KG1 (cell line): Measurements from ENCODE around the gene NLGN1.
"Not testable (repeated sequence)": the region's sequence is repeated elsewhere in the genome, so short reads cannot be mapped to it uniquely, and the experiment has no call there.

Source experiments
- DNase-seq: peaks from one replicate; lab custom pipeline; 2025; lab: John Stamatoyannopoulos, UW

NLGN1 gene

DNA sequence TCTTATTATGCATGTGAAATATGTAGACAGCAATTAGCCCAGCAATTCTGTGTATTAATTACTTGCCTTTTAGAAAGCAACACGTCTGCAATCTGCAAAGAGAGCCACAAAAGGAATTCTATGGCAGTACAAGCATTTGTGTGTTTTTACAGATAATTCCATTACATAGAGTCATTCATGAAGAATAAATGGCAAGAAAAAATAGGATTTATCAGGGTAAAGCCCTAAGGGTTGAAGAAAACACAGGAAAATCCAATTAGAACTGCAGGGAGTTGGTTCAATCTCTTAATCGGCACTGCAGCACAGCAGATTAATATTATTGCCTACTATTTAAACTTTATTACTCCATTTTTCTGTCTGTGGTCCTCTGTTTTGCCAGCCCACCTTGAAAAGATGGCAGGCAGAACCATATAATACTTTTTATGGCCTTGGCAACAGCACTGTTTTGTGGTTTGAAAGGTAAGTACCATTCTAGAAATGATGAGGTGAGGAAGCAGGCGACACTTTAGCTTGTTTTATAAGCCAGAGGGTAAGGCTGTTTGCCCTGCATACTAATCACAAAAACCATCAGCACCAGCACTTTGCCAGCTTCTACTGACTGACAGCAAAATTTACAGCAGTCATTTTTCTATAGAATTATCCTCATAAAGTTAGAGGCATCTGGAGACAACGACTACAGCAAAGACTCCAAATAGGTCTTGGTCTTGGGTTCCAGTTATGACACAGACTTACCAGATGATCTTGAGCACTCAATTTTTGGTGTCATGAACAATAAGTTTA is 823.4 kb downstream of the NLGN1 start:
- DNase-seq: no peak

- no peak for DNase-seq
Observed at GRCh38 chr3:174223042-174223441, 825.5 kb downstream of the NLGN1 start.

- DNase-seq: no peak
Observed at GRCh38 chr3:174223626-174224025, 826.1 kb downstream of the NLGN1 start.

DNA sequence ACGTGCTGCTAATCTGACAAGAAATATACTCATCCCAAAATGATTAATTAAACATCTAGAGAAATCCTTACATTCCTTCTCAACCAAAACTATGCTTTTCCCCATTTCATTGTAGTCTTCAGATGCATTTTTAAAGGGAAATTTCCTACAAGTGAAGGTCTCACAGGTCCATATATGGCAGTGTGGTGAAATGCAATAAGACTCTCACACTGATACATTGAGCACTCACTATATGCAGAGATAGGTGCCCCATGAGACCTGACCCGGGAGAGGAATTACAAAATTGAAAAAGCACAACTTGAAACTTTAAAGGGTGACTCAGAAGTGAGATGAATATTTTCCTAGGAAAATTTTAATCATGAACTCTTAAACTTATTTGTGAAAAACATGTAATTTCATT is 832.4 kb downstream of the NLGN1 start:
- no peak for DNase-seq

DNA sequence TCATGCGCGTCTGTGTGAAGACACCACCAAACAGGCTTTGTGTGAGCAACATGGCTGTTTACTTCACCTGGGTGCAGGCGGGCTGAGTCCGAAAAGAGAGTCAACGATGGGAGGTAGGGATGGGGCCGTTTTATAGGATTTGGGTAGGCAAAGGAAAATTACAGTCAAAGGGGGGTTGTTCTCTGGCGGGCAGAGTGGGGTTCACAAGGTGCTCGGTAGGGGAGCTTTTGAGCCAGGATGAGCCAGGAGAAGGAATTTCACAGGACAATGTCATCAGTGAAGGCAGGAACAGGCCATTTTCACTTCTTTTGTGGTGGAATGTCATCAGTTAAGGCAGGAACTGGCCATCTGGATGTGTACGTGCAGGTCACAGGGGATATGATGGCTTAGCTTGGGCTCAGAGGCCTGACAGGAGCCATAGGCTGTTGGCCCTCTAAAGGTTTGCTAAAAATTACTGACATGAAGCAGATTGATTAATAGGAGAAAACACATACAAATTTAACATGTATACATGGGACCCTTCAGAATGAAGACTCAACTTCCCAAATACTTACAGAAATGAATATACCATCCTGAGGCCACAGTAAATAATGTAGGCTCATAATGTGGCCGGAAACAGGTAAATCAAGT is 834.6 kb downstream of the NLGN1 start:
- DNase-seq: not testable (repeated sequence)

GRCh38 chr3:174232658-174233429 is 835.3 kb downstream of the NLGN1 start:
- no peak for DNase-seq

- no peak for DNase-seq
Observed at GRCh38 chr3:174233511-174233910, 836.0 kb downstream of the NLGN1 start.

DNA sequence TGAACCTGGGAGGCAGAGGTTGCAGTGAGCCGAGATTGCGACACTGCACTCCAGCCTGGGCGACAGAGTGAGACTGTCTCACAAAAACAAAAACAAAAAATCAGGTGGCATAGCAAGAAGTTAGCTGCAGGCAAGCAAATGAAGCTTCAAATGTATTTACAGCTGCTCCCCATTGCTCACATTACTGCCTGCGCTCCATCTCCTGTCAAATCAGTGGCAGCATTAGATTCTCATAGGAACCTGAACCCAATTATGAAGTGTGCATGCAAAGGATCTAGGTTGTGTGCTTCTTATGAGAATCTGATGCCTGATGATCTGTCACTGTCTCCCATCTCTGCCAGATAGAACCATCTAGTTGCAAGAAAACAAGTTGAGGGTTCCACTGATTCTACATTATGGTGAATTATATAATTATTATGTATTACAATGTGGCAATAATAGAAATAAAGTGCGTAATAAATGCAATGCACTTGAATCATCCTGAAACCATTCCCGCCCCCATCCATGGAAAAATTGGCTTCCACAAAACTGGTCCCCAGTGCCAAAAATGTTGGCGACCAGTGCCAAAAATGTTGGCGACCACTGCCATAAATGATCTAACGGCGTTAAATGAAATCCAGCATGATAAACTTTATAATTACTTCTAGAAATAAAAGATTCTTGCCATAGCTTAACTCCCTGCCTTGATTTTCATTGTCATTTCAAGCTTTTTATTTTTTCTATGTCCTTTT is 844.9 kb downstream of the NLGN1 start:
- no peak for DNase-seq

DNA sequence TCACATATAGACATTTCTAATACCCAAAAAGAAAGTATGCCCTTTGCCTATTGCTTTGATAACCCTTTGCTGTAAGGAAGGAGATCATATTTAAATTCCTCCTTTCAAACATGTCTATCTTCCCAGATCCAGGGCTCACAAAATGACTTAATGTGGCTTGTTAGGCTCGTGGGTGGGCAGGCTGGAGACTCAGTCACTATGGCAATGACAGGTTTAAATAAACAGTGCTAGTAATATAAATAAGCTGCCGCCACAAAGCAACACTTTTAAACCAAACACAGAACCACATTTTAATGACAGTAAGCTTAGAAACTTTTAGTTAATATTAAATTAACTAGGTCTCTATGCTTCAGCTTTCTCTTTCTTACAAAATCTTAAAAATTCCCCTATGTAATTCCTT is 845.6 kb downstream of the NLGN1 start:
- no peak for DNase-seq

- DNase-seq: no peak
Observed at GRCh38 chr3:174247687-174248152, 850.2 kb downstream of the NLGN1 start.

DNA sequence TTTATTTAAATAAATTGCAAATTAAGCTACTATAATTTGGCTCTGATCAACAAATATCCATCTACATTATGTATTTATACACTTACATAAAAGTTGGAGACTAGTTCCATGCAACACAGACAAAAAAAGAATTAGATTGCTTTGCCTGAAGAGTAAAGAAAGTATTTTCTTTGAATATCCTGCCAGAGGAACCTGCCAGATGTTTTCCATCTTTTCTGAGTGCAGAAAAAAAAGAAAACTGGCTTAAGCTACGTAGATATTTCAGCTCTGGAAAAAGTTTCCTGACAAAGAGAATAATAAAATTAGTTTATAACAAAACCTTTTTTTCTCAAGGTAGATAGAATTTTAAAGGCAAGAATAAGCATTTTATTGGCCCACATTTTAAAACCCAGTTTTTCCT is 854.1 kb downstream of the NLGN1 start:
- no peak for DNase-seq

DNA sequence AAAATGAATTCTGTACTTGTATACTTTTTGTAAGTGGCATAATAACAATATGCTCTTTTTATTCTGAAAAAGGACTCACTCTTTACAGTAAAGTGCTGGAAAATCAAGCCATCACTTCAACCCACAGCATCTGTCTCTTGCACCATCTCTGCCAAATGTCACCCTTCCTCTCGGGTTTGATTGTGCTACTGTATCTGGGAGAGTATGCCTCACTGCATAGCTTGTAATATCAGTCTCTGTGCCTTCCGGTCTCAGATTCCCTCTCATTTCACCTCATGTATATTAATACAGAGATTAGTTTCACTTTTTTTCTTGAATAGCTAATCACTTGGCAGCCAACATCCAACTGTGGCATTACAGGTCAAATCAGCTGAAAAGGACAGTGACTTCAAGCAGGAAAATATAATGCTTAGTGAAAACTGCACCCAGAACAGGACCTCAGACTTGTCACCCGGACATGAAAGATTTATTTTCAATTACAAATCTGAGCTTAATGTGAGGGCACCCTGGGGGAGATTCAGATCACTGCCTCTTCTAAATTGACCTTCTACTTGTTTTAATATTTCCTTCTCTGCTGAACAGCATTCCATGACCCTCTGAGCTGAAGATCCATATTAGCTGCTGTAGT is 855.8 kb downstream of the NLGN1 start:
- DNase-seq: no peak

- no peak for DNase-seq
Observed at GRCh38 chr3:174253940-174254339, 856.4 kb downstream of the NLGN1 start.

GRCh38 chr3:174255454-174255853 is 857.9 kb downstream of the NLGN1 start:
- DNase-seq: no peak

GRCh38 chr3:174266476-174266875 is 868.9 kb downstream of the NLGN1 start:
- DNase-seq: no peak

DNA sequence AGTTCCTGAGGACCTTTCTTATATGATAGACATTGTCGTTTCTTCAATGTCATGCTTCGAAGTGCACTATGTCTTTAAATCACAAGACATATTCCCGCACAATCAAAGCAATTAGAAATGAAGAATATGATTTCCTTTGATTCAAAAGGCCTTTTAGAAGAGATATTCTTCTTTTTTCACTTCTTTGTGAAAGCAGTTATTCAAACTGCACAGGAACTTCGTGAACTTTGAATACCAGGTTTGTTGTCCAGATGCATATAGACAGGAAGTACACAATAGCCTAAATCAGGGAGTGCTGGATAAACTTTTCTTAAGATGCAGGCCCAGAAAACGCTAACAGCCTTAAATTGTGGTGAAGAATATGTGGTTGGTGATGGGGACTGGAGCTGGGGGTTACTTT is 870.5 kb downstream of the NLGN1 start:
- DNase-seq: no peak

GRCh38 chr3:174268586-174268985 is 871.0 kb downstream of the NLGN1 start:
- no peak for DNase-seq

- DNase-seq: no peak
Observed at GRCh38 chr3:174270841-174271240, 873.3 kb downstream of the NLGN1 start.

DNA sequence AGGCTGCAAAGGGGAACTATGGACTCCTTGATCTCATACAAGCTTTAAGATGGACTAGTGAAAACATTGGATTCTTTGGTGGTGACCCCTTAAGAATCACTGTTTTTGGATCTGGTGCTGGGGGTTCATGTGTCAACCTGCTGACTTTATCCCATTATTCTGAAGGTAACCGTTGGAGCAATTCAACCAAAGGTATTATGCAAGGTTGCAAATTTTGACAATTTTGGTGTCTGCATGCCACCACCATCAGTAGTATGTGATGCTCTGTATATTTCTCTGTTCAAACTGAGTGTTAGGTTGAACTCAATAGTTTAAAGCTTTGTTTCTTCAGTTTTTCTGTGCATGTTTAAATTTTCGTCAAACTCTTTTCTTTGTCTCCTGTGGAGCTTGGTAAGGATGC is 877.8 kb downstream of the NLGN1 start:
- no peak for DNase-seq

- no peak for DNase-seq
Observed at GRCh38 chr3:174276826-174277225, 879.3 kb downstream of the NLGN1 start.

DNA sequence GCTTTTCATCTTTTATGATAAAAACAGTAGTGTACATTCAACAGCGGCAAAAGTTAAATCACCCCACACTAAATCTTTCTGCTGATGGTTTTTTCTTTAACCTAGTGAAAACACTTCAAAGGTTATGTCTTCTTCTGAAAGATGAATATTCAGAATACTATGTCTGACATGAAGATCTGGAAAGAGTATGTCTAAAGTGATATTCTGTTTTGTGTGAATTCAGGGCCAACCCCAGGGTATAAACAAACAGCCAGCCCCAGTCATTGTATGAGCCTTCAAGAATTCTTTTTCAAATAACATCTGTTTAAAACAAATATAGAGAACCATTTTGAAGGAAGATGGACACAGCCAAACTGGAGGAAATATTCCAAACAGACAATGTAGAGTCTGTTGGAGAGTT is 880.5 kb downstream of the NLGN1 start:
- no peak for DNase-seq

DNA sequence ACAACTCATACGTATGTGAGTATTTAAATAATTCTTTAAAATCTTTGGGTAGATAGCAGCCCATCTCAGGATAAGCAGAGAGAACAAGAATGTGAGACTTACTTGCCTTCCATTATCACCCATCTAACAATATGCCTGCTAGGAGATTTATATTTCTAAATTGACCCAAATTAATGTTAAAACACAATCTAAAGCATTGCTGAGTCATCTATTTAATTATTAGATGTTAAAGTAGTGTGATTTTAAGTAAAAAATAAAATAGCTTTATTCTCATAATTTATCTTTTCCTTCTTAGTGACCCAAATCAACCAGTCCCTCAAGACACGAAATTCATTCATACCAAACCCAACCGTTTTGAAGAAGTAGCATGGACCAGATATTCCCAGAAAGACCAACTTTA is 882.6 kb downstream of the NLGN1 start:
- DNase-seq: no peak
